ENCODE measurements around the gene FAHD1.

The FAHD1 gene

DNA sequence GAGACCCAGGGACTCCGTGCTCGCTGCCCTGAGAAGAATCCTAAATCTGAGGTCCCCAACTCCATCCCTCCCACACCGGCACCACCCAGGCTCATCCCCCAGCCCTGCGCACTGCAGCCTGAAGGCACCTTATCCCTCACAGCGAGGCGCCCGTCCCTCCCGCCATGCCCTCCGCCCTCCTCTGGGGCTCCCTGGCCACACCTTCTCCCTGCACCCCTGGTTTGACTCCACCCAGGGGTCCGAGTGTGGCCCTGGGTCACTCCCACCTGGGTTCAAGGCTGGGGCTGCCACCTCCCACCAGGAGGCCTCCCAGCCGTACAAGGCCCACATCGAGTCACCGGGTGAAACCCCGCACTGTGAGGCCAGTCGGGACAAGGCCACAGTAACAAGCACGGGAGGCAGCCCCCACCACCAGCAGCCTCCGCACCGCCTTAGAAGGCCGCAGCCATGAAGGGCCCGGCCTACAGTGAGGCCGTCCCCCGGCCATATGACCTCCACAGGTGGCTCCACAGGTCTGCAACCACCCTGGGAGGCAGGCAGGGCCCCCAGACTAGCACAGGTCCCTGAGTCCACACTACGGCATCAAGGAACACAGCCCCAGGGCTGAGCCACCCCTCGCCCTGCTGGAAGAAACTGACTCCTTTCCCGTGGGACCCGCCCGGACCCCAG lies 8.7 kb upstream of the FAHD1 start:
- FAIRE-seq = no peak

DNA sequence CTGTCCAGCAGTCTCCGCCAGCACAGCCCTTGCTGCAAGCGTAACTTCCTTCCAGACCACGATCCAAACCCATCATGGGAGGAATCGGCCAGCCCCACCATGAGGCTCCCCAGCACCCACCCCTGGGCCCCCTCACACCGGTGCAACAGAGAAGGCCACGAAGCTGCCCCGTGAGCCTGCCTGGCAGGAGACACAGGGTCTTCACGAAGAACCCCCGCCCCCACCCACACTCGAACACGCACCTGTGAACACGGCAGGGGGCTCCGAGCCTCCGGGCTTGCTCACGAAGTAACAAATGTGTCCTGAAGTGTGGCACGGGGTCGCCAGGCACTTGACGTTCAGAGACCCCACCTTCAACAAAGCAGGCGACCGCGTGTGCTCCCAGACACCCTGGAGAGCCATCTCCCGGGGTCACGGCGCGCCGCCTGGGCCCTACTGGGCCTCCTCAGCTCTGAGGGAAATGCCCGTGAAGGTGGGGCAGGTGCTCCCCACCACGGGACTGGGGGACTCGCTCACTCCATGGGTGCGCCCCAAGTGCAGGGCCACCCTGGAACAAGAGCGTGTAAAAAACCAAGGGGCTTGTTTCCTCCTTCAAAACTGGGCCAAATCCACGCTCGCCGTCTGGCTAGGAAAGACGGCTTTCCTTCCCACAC lies 8.0 kb upstream of the FAHD1 start:
- no peak for FAIRE-seq

GRCh38 chr16:1819611-1820010 lies 7.4 kb upstream of the FAHD1 start:
- FAIRE-seq = no peak

- FAIRE-seq = no peak
Observed at GRCh38 chr16:1820096-1820945, 6.7 kb upstream of the FAHD1 start.

GRCh38 chr16:1820946-1821290 lies 6.1 kb upstream of the FAHD1 start:
- no peak for FAIRE-seq

DNA sequence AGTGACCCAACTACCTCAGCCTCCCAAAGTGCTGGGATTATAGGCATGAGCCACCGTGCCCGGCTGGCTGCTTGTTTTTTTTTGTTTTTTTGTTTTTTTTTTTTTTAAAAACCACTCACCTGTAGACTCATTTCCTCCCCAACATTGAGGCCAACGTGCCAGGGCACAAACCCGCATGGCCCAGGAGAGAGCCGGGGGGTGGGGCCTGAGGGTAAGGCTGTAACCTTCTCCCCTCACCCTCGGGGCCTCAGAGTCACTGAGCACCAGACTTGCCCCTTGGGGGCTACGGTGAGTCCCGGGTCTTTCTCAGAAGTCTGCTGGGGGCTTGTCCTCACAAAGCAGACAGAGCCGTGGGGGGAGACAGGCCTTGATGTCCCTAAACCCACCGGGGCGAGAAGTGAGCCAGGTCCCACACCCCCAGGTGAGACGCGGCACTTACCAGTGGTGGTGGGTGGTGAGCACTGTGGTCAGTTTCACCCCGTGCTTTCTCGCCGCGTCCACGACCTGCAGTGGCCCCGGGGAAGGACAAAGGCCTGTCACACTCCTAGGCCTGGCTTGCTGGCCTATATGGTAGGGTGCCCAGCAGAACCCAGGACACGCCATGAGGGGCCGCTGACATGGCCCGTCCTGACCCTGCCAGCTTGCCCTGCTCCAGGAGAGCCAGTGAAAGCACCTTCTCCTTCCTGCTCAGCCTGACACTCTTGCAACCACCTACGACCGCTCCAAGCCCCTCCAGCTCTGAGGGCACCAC lies 5.0 kb upstream of the FAHD1 start:
- FAIRE-seq = no peak

GRCh38 chr16:1822801-1823200 lies 4.2 kb upstream of the FAHD1 start:
- FAIRE-seq = no peak

GRCh38 chr16:1823821-1824220 lies 3.2 kb upstream of the FAHD1 start:
- peak; percentile 71 for FAIRE-seq

- no peak for FAIRE-seq
Observed at GRCh38 chr16:1825381-1825863, 1.6 kb upstream of the FAHD1 start.

DNA sequence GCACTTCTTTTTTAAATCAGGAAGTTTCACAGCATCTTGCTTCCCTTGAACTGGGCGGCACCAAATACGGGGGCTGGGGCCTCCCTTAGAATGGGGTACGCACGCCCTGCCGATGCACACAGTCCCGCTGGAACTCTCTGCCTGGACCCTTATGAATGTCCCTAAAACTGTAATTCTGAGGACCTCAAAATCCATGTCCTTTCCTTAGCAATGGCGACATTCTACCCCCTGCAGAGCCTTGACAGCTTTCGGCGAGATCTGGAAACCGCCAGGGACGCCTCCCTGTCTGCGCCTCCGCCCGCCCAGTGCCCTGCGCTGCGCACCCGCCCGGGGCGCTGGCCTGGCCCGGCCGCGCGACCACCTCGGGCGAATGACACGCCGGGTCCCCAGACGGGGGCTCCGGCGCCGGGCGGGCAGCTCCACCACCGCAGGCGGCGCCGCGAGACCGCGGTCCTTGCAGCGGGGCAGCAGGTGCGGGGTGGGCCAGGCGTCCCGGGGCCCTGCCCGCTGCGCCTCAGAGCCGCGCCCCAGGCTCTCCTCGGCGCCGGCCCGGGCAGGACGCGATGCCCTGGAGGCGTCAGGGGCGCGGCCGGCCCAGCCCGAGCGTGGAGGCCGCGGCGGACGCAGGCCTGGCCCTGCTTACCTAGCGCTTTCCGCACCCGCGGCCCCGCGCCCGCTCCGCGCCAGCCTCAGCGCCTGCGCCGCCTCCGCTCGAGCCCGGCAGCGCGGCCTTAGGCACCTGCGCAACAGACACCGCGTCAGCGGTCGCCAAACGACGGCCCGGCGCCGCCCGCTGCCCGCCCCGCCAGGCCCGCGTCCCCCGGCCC lies 929 bp upstream of the FAHD1 start:
- FAIRE-seq = no peak

DNA sequence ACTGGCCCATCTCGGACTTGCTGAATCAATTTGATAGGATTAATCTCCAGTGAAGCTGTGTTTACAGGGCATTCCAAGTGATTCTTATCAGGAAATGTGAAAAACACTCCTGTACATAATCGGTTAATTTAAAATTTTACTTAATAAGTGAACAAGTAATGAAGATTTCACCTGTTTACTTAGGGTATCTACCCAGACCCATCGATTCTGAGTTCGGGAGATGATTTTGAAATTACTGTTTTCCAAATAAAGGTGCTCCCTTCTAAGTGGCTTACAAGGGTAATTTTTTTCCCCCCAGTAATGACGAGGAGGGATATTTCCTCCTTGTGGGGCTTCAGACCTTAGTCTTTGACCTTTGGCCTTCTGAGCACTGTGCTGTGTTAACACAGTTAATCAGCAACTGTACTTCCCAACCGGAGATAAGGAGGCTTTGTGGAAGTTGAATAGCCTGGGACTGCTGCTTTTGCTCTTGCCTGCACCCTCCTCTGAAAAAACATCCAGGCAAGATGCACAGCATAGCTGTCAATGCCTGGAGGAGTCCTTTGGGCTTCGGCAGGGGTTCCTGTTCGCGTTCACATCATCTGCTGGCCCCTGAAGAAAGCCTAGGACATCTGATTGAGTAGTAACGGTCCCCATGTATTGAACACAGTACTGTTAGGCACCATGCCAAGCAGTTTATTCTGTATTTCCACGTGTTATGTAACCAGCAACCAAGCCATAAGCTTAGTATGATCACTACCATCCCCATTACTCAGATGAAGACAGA lies 1.8 kb downstream of the FAHD1 start:
- FAIRE-seq = no peak

GRCh38 chr16:1830213-1830612 lies 3.2 kb downstream of the FAHD1 start:
- no peak for FAIRE-seq

DNA sequence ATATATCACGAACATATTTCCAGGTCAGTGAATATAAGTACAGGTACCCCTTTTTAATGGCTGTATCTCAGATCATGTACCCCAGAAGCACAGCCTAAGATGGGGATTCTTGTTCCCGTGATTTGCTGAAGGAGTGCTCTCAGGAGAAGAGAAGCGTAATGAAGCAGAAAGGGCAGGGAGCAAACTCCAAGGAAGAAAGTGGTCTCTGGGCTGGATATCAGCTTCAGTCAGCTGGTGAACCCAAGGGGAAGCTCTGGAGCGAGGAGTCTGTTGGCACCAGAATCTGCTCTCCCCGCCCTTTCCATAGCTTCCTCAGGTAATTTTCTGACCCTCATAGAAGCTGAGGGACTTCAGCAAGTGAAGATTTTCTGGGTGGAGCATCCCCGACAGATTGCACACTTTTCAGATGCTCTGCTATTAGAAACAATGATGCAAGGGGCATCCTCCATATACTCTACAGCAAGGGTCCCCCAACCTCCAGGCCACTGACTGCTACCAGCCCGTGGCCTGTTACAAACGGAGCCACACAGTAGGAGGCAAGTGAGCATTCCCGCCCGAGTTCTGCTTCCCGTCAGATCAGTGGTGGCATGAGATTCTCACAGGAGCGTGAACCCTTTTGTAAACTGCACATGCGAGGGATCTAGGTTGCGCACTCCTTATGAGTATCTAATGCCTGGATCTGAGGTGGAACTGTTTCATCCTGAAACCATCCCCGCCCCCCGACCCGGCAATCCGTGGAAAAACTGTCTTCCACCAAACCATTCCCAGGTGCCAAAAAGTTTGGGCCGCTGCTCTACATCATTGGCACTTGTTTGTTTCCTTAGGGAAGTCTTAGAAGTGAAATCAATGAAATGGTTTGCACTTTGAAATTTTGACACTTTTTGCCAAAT lies 4.4 kb downstream of the FAHD1 start:
- FAIRE-seq = no peak

DNA sequence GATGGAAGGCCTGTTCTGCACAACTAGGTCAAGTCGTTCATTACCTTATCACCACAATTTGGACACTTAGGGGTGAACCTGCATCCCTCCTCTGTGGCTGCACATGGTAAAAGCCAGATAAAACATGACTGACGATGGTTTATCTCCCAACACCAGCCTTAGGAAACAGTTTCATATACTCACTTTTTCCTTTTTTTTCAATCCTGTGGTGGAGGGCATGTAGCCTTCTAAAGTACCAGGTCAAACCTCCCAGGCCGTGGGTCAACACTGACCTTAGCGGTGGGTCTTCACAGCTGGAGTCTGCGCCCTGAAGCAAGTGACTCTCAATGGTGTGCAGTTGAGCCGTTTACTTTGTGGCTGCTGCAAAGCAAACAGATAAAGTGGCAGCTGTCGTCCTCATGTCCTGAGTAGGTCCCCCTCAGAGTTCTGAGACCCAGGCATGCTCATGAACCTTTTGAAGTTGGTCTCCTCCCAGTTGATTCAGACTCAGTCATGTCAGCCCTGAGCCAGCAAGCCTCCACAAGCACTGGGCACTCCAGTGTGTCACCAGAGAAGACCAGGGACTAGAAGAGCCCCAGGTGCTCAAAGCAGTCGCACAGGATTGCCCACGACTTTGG lies 5.9 kb downstream of the FAHD1 start:
- FAIRE-seq = no peak

DNA sequence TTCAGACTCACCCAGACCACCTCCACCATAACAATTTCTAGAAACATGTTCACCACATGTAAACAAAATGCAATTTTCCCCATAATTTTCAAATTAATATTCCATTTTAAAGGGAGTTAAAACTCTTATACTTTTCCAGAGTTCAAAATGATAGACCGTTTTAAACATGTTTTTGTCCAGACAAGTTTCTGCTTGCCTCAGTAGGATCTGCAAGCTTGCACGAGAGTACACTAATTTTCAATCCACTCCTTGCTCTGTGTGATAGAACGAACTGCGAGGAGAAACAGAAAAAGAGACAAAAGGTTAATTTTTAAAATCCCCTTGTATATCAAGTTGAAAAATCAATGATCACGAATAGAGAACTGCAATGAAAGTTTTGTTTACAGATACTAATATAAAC lies 7.1 kb downstream of the FAHD1 start:
- no peak for FAIRE-seq

GRCh38 chr16:1839554-1839953 lies 12.5 kb downstream of the FAHD1 start:
- FAIRE-seq = no peak

DNA sequence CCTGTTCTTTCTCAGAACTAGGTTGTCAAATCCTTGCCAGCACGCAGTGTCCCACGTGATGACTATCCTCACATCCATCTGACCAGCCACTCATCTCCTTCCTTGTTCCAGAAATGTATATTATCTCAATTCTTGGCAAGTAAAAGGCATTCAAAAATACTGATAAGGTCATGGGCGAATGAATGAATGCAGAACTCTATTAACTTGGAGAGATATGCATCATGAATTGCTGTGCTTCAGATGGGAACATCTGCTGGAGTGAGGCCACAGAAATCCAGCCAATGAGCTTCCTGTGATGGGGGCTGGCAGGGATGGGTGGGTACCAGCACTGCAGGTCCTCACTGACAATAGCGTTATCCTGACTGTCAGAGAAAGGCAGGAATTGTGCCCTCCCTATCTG lies 19.0 kb downstream of the FAHD1 start:
- no peak for FAIRE-seq

DNA sequence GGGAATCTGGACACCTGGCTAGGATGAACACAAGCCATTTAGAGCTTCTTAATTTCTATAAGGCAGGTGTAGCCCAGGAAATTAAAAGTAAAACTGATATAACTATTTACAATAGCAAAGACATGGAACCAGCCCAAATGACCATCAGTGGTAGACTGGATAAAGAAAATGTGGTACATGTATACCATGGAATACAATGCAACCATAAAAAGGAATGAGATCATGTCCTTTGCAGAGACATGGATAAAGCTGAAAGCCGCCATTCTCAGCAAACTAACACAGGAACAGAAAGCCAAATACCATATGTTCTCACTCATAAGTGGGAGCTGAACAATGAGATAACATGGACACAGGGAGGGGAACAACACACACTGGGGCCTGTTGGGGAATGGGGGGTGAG lies 19.4 kb downstream of the FAHD1 start:
- no peak for FAIRE-seq

GRCh38 chr16:1850981-1851380 lies 24.0 kb downstream of the FAHD1 start:
- FAIRE-seq = no peak

DNA sequence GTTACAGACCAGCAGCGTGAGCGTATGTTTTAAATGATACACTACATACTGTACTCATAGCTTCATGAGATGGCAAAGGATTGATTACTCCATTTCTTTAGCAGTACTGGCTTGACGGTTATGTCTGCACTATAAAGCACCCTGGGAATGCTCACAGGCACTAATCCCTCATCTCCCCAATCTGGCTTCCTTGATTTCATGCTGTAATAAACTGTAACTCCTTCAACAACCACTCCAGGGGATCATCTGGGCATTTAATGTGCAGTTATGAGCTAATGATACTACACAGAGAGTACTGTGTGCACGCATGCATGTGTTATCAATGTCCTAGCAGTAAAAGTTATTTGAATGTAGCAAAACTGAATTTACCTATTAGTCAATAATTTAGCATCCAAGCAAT lies 24.8 kb downstream of the FAHD1 start:
- no peak for FAIRE-seq

Measured in G401.6 (cell line).